CD14-positive monocyte (primary cell): ENCODE data around the gene CTNNA2. TPM values are rescaled to one million over a fixed set of nuclear protein-coding genes. Genes with fewer than 3 reads are reported as not detected.

Source experiments
- DNase-seq, 3 donors: peaks; one replicate each; pipeline ENCODE4 v3.0.0-alpha.2; 2011 to 2022
- H2AFZ ChIP-seq: 2 replicates; pipeline ENCODE4 v1.6.0; 2012; ENCODE audit warnings: mild to moderate bottlenecking, low read depth, low read length, inconsistent platforms; ENCODE audit not compliant: insufficient read depth, poor library complexity, severe bottlenecking
- H3K27ac ChIP-seq, 2 donors: 1 replicate in 1 of 2; 2 replicates in 1 of 2; pipeline ENCODE4 v1.5.1; 2012 to 2013; ENCODE audit warnings: low read length in 2 of 2, control low read depth in 1 of 2, inconsistent platforms in 1 of 2, low read depth in 1 of 2, mild to moderate bottlenecking in 1 of 2
- H3K27me3 ChIP-seq, 2 donors: one replicate each; pipeline versions ENCODE4 v1.6.0 to v1.6.1; 2011 to 2013; ENCODE audit warnings: low read length in 2 of 2; ENCODE audit not compliant: control insufficient read depth in 2 of 2, insufficient read depth in 2 of 2
- H3K36me3 ChIP-seq, 2 donors: replicated peaks in 1 of 2; 1 replicate in 1 of 2; 2 replicates in 1 of 2; pipeline versions ENCODE4 v1.5.1 to v1.6.1; 2012 to 2013; ENCODE audit warnings: low read length in 2 of 2, control low read depth in 1 of 2, inconsistent platforms in 1 of 2, mild to moderate bottlenecking in 1 of 2; ENCODE audit not compliant: insufficient read depth in 2 of 2, control insufficient read depth in 1 of 2
- H3K4me1 ChIP-seq, 2 donors: 1 replicate in 1 of 2; 2 replicates in 1 of 2; pipeline versions ENCODE4 v1.5.1 to v1.6.1; 2012 to 2013; ENCODE audit warnings: low read length in 2 of 2, control low read depth in 1 of 2, inconsistent platforms in 1 of 2, mild to moderate bottlenecking in 1 of 2, moderate library complexity in 1 of 2; ENCODE audit not compliant: insufficient read depth in 2 of 2, control insufficient read depth in 1 of 2
- H3K4me2 ChIP-seq: replicated peaks from 2 replicates; pipeline ENCODE3; 2012; ENCODE audit warnings: low read length, moderate library complexity, mild to moderate bottlenecking; ENCODE audit not compliant: poor library complexity, severe bottlenecking; ENCODE audit errors: extremely low read depth
- H3K4me3 ChIP-seq, 3 experiments: fragments of 200-600 bp in 1 of 3; sonication (generic) in 1 of 3; replicated peaks in 1 of 3; 1 replicate in 2 of 3; 2 replicates in 1 of 3; pipeline ENCODE4 v1.5.1; 2011 to 2013; ENCODE audit warnings: low read length in 3 of 3, mild to moderate bottlenecking in 3 of 3, control low read depth in 2 of 3, low read depth in 2 of 3, inconsistent platforms in 1 of 3, moderate library complexity in 1 of 3
- H3K79me2 ChIP-seq: 2 replicates; pipeline ENCODE4 v1.6.0; 2012; ENCODE audit warnings: mild to moderate bottlenecking, control low read depth, inconsistent platforms, low read length, moderate library complexity; ENCODE audit not compliant: insufficient read depth
- H3K9ac ChIP-seq: 2 replicates; pipeline ENCODE4 v1.6.0; 2017; ENCODE audit warnings: low read length, mild to moderate bottlenecking; ENCODE audit not compliant: insufficient read depth, poor library complexity, severe bottlenecking
- H3K9me3 ChIP-seq, 2 donors: replicated peaks in 1 of 2; 1 replicate in 1 of 2; 2 replicates in 1 of 2; pipeline versions ENCODE4 v1.5.1 to v1.6.1; 2012 to 2013; ENCODE audit warnings: low read length in 2 of 2, control low read depth in 1 of 2; ENCODE audit not compliant: control insufficient read depth in 1 of 2, insufficient read depth in 1 of 2
- H4K20me1 ChIP-seq: 2 replicates; pipeline ENCODE4 v1.6.0; 2012; ENCODE audit warnings: mild to moderate bottlenecking, low read length, control low read depth, moderate library complexity; ENCODE audit not compliant: insufficient read depth
- H3K27ac Mint-ChIP-seq, 7 donors: one replicate each; pipeline ENCODE4 v1.8.0; 2020; ENCODE audit warnings: mild to moderate bottlenecking in 7 of 7, mixed read lengths in 7 of 7, moderate library complexity in 6 of 7, inconsistent platforms in 2 of 7
- H3K27me3 Mint-ChIP-seq, 3 donors: one replicate each; pipeline ENCODE4 v1.8.0; 2021 to 2022; ENCODE audit warnings: low read depth in 3 of 3, mild to moderate bottlenecking in 3 of 3, mixed read lengths in 3 of 3, moderate library complexity in 3 of 3, inconsistent platforms in 1 of 3
- H3K36me3 Mint-ChIP-seq, 2 donors: one replicate each; pipeline ENCODE4 v1.8.0; 2020; ENCODE audit warnings: mixed read lengths in 2 of 2, inconsistent platforms in 1 of 2, mild to moderate bottlenecking in 1 of 2
- H3K4me1 Mint-ChIP-seq: one replicate; pipeline ENCODE4 v1.8.0; 2020; ENCODE audit warnings: mild to moderate bottlenecking, mixed read lengths
- H3K4me3 Mint-ChIP-seq, 2 donors: one replicate each; pipeline ENCODE4 v1.8.0; 2020; ENCODE audit warnings: mild to moderate bottlenecking in 2 of 2, mixed read lengths in 2 of 2, moderate library complexity in 1 of 2
- H3K9me3 Mint-ChIP-seq, 7 donors: one replicate each; pipeline ENCODE4 v1.8.0; 2020 to 2022; ENCODE audit warnings: mixed read lengths in 7 of 7, mild to moderate bottlenecking in 6 of 7, moderate library complexity in 6 of 7, inconsistent platforms in 2 of 7
- CTCF ChIP-seq: fragments of 200-600 bp; IDR thresholded peaks from one replicate; pipeline ENCODE4 v1.8.0; 2022; ENCODE audit warnings: antibody characterized with exemption, mild to moderate bottlenecking
- WGBS: methylation state at CpG from one replicate; pipeline ENCODE4 v1.1.5; 2013; ENCODE audit warnings: missing lambda C conversion rate; ENCODE audit not compliant: insufficient coverage; 5-methylcytosine and 5-hydroxymethylcytosine counted together
- intact Hi-C, 2 donors: fragments of 100-400 bp; cut with micrococcal nuclease; formaldehyde crosslinking; loops; one replicate each; pipeline versions ENCODE4 v1.15.0 to v1.15.1; 2023
- polyA plus RNA-seq, 3 donors: library from polyadenylated mRNA; depleted of rRNA in 1 of 3; unstranded in 2 of 3; stranded (reverse) in 1 of 3; fragments of 300-500 nt in 2 of 3; fragments of >200 nt in 1 of 3; fragmentation: Illumina TruSeq in 2 of 3; gene quantifications; 1 replicate in 2 of 3; 2 replicates in 1 of 3; pipeline ENCODE4 v1.2.3, GENCODE V29; 2012 to 2021

CTNNA2 gene
- polyA plus RNA-seq, 3 donors, result not detected

- Histone ChIP-seq H3K4me1 (no peaks in the 10 kb centered on the region), H3K4me2 (no peak overlapping the region), H3K27me3 (no peaks in the 10 kb centered on the region), H3K9ac (no peak overlapping the region), H3K79me2 (no peaks in the 10 kb centered on the region), H2AFZ (no peak overlapping the region), H4K20me1 (no peaks in the 10 kb centered on the region), H3K9me3 (peaks cover 0 to 4% of the 10 kb centered on the region in 2 donors), H3K4me3 (no peak overlapping the region), H3K27ac (no peak overlapping the region), H3K36me3 (no peaks in the 10 kb centered on the region)
- no peak for TF ChIP-seq CTCF
- no peaks in the 10 kb centered on the region for H3K4me1 Mint-ChIP-seq
- H3K4me3 Mint-ChIP-seq, result no peak overlapping the region
- WGBS, result 89% methylated on average over 1 of the region's 5 CpGs
- no peaks in the 10 kb centered on the region for H3K27me3 Mint-ChIP-seq
- DNase-seq, result no peak
- intact Hi-C loops, result no loop called here
- H3K9me3 Mint-ChIP-seq, result peaks cover 0 to 10% (median 2%) of the 10 kb centered on the region in 7 donors
- no peak overlapping the region for H3K27ac Mint-ChIP-seq
- no peaks in the 10 kb centered on the region for H3K36me3 Mint-ChIP-seq
These were observed 106.6 kb downstream of the CTNNA2 start for GRCh38 chr2:79619442-79619841.

- no peak overlapping the region for H3K27ac Mint-ChIP-seq
These were observed 107.1 kb downstream of the CTNNA2 start for GRCh38 chr2:79619976-79620375.

More at GRCh38 chr2:79619976-79620375, 107.1 kb downstream of the CTNNA2 start:
- Histone ChIP-seq H3K79me2 (no peaks in the 10 kb centered on the region), H3K9me3 (peaks cover 0 to 4% of the 10 kb centered on the region in 2 donors), H3K4me1 (no peaks in the 10 kb centered on the region), H3K9ac (no peak overlapping the region), H3K27ac (no peak overlapping the region), H3K36me3 (no peaks in the 10 kb centered on the region), H3K4me3 (no peak overlapping the region), H2AFZ (no peak overlapping the region), H3K4me2 (no peak overlapping the region), H4K20me1 (no peaks in the 10 kb centered on the region), H3K27me3 (no peaks in the 10 kb centered on the region)
- no peaks in the 10 kb centered on the region for H3K4me1 Mint-ChIP-seq
- intact Hi-C loops, result no loop called here
- peaks cover 0 to 10% (median 2%) of the 10 kb centered on the region in 7 donors for H3K9me3 Mint-ChIP-seq
- H3K36me3 Mint-ChIP-seq, result no peaks in the 10 kb centered on the region
- TF ChIP-seq CTCF, result no peak
- DNase-seq, result no peak
- no peak overlapping the region for H3K4me3 Mint-ChIP-seq
- WGBS, result 78% methylated on average over 1 of the region's 2 CpGs
- no peaks in the 10 kb centered on the region for H3K27me3 Mint-ChIP-seq
